Islet precursor cell (in vitro differentiated cells): ENCODE measurements around the gene ZIC2.
"Not testable (repeated sequence)": the region's sequence is repeated elsewhere in the genome, so short reads cannot be mapped to it uniquely, and the experiment has no call there.

Source experiments
- DNase-seq: peaks from one replicate; pipeline ENCODE4 v3.0.0-alpha.2; 2018

The ZIC2 gene

DNA sequence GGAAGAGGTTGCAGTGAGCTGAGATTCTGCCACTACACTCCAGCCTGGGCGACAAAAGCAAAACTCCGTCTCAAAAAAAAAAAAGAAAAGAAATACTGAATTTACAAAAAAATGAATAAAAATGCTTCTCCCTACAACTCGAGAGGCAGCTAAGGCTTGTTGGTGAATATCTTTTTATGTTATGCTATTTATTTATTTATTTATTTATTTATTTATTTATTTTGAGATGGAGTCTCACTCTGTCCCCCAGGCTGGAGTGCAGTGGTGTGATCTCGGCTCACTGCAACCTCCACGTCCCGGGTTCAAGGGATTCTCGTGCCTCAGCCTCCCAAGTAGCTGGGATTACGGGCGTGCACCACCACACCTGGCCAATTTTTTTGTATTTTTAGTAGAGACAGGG lies 51.1 kb downstream of the ZIC2 start:
- DNase-seq, result not testable (repeated sequence)

DNA sequence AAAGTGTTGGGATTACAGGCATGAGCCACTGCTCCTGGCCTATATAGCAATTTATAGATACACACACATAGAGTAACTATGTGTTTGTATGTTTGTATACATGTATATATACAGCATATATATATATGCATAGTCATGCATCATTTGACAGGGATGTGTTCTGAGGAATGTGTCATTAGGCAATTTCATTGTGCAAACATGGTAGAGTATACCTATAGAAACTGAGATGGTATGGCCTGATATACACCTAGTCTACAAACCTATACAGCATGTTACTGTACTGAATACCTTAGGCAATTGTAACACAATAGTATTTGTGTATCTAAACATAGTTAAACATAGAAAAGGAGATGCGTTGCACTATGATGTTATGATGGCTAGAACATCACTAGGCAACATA lies 54.4 kb downstream of the ZIC2 start:
- no peak for DNase-seq
